Measurements from ENCODE around the gene ROR2.

DNA sequence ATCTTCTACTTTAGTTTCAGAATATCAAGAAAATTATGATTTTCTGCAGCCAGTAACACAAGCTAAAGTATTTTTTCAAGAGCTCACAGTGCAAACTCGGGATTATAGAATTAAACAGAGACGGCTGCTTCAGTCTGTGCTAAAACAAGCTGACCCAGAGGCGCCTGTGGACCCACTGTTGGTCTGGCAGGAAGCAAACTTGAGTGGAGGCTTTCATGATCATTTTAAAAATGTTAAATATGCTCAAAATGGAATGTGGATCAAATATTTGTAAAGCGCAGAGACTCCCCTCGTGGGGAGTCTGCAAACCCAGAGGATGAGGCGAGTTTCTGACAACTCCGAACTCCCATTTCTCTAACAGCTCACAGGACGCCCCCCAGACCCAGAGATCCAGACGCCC, 13.0 kb downstream of the ROR2 start:
- TF ChIP-seq POLR2AphosphoS5 (IDR thresholded peaks at IDR 0.05; ENCODE audit: low read depth) (no peak), EZH2 (IDR thresholded peaks at IDR 0.05; ENCODE audit: low read depth, unreplicated experiment) (no peak), REST (IDR thresholded peaks at IDR 0.05; ENCODE audit: unreplicated experiment) (no peak), CREB1 (CRISPR knock-in tag; IDR thresholded peaks at IDR 0.05; ENCODE audit: low read depth) (no peak), ZNF114 (CRISPR knock-in tag; IDR thresholded peaks at IDR 0.05) (no peak), EZH2phosphoT487 (IDR thresholded peaks at IDR 0.05; ENCODE audit: unreplicated experiment) (no peak), STAT1 (IDR thresholded peaks at IDR 0.05; ENCODE audit: unreplicated experiment) (no peak), JUNB (IDR thresholded peaks at IDR 0.05; ENCODE audit: unreplicated experiment) (no peak), ZNF331 (CRISPR knock-in tag; IDR thresholded peaks at IDR 0.05; ENCODE audit: low read depth) (no peak)
- TF ChIP-seq, protein P1, sequence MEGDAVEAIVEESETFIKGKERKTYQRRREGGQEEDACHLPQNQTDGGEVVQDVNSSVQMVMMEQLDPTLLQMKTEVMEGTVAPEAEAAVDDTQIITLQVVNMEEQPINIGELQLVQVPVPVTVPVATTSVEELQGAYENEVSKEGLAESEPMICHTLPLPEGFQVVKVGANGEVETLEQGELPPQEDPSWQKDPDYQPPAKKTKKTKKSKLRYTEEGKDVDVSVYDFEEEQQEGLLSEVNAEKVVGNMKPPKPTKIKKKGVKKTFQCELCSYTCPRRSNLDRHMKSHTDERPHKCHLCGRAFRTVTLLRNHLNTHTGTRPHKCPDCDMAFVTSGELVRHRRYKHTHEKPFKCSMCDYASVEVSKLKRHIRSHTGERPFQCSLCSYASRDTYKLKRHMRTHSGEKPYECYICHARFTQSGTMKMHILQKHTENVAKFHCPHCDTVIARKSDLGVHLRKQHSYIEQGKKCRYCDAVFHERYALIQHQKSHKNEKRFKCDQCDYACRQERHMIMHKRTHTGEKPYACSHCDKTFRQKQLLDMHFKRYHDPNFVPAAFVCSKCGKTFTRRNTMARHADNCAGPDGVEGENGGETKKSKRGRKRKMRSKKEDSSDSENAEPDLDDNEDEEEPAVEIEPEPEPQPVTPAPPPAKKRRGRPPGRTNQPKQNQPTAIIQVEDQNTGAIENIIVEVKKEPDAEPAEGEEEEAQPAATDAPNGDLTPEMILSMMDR (conservative IDR thresholded peaks at IDR 0.05; ENCODE audit: low read depth in 2 of 2): no peak
- TF ChIP-seq, protein P2, sequence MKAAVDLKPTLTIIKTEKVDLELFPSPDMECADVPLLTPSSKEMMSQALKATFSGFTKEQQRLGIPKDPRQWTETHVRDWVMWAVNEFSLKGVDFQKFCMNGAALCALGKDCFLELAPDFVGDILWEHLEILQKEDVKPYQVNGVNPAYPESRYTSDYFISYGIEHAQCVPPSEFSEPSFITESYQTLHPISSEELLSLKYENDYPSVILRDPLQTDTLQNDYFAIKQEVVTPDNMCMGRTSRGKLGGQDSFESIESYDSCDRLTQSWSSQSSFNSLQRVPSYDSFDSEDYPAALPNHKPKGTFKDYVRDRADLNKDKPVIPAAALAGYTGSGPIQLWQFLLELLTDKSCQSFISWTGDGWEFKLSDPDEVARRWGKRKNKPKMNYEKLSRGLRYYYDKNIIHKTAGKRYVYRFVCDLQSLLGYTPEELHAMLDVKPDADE (IDR thresholded peaks at IDR 0.05): no peak
- TF ChIP-seq, protein P3, sequence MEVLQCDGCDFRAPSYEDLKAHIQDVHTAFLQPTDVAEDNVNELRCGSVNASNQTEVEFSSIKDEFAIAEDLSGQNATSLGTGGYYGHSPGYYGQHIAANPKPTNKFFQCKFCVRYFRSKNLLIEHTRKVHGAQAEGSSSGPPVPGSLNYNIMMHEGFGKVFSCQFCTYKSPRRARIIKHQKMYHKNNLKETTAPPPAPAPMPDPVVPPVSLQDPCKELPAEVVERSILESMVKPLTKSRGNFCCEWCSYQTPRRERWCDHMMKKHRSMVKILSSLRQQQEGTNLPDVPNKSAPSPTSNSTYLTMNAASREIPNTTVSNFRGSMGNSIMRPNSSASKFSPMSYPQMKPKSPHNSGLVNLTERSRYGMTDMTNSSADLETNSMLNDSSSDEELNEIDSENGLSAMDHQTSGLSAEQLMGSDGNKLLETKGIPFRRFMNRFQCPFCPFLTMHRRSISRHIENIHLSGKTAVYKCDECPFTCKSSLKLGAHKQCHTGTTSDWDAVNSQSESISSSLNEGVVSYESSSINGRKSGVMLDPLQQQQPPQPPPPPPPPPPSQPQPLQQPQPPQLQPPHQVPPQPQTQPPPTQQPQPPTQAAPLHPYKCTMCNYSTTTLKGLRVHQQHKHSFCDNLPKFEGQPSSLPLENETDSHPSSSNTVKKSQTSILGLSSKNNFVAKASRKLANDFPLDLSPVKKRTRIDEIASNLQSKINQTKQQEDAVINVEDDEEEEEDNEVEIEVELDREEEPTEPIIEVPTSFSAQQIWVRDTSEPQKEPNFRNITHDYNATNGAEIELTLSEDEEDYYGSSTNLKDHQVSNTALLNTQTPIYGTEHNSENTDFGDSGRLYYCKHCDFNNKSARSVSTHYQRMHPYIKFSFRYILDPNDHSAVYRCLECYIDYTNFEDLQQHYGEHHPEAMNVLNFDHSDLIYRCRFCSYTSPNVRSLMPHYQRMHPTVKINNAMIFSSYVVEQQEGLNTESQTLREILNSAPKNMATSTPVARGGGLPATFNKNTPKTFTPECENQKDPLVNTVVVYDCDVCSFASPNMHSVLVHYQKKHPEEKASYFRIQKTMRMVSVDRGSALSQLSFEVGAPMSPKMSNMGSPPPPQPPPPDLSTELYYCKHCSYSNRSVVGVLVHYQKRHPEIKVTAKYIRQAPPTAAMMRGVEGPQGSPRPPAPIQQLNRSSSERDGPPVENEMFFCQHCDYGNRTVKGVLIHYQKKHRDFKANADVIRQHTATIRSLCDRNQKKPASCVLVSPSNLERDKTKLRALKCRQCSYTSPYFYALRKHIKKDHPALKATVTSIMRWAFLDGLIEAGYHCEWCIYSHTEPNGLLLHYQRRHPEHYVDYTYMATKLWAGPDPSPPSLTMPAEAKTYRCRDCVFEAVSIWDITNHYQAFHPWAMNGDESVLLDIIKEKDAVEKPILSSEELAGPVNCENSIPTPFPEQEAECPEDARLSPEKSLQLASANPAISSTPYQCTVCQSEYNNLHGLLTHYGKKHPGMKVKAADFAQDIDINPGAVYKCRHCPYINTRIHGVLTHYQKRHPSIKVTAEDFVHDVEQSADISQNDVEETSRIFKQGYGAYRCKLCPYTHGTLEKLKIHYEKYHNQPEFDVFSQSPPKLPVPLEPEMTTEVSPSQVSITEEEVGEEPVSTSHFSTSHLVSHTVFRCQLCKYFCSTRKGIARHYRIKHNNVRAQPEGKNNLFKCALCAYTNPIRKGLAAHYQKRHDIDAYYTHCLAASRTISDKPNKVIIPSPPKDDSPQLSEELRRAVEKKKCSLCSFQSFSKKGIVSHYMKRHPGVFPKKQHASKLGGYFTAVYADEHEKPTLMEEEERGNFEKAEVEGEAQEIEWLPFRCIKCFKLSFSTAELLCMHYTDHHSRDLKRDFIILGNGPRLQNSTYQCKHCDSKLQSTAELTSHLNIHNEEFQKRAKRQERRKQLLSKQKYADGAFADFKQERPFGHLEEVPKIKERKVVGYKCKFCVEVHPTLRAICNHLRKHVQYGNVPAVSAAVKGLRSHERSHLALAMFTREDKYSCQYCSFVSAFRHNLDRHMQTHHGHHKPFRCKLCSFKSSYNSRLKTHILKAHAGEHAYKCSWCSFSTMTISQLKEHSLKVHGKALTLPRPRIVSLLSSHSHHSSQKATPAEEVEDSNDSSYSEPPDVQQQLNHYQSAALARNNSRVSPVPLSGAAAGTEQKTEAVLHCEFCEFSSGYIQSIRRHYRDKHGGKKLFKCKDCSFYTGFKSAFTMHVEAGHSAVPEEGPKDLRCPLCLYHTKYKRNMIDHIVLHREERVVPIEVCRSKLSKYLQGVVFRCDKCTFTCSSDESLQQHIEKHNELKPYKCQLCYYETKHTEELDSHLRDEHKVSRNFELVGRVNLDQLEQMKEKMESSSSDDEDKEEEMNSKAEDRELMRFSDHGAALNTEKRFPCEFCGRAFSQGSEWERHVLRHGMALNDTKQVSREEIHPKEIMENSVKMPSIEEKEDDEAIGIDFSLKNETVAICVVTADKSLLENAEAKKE (CRISPR knock-in tag; IDR thresholded peaks at IDR 0.05): no peak

All from GM23338 (cell line).